ENCODE results near the gene ARHGAP1.

DNA sequence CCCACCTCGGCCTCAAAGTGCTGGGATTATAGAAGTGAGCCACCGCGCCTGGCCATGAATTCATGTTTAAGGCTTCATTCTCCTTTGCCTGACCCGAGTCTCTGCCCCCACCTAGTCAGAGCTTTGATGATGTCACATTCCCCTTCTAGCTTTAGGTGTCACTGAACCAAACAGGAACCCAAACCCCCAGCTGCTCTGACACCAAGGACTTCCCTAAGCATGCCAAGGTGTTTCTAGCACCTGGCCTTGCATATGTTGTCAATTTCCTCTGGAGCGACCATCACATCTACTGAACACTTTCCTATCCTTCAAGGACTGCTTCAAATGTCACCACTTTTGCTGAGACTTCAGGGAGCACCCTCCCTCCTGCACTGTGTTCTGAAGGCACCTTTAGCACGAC, 20.9 kb upstream of the ARHGAP1 start:
- TF ChIP-seq POLR2A (IDR thresholded peaks at IDR 0.05) (no peak), POLR2AphosphoS5 (IDR thresholded peaks at IDR 0.05) (no peak)
- TF ChIP-seq, protein P1, sequence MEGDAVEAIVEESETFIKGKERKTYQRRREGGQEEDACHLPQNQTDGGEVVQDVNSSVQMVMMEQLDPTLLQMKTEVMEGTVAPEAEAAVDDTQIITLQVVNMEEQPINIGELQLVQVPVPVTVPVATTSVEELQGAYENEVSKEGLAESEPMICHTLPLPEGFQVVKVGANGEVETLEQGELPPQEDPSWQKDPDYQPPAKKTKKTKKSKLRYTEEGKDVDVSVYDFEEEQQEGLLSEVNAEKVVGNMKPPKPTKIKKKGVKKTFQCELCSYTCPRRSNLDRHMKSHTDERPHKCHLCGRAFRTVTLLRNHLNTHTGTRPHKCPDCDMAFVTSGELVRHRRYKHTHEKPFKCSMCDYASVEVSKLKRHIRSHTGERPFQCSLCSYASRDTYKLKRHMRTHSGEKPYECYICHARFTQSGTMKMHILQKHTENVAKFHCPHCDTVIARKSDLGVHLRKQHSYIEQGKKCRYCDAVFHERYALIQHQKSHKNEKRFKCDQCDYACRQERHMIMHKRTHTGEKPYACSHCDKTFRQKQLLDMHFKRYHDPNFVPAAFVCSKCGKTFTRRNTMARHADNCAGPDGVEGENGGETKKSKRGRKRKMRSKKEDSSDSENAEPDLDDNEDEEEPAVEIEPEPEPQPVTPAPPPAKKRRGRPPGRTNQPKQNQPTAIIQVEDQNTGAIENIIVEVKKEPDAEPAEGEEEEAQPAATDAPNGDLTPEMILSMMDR (IDR thresholded peaks at IDR 0.05 in 8 of 11, conservative IDR thresholded peaks at IDR 0.05 in 3 of 11), result no peak

Measured in spleen (tissue), 7 donors.